Adrenal gland (tissue), 12 donors: ENCODE data around the gene SOBP. TPM values are rescaled to one million over a fixed set of nuclear protein-coding genes. Genes with fewer than 3 reads are reported as not detected.

Source experiments
- DNase-seq, 7 donors: peaks; one replicate each; pipeline ENCODE4 v3.0.0-alpha.2; 2019 to 2020
- H3K27ac ChIP-seq, 5 donors: fragments of 200-600 bp; sonication (generic) in 4 of 5; 1 replicate in 3 of 5; 2 replicates in 2 of 5; pipeline versions ENCODE4 v1.5.1 to v1.8.0; 2016 to 2020; ENCODE audit warnings: mild to moderate bottlenecking in 1 of 5
- H3K27me3 ChIP-seq: fragments of 200-600 bp; 2 replicates; pipeline ENCODE4 v1.8.0; 2021
- H3K36me3 ChIP-seq, 2 donors: fragments of 200-600 bp; replicated peaks in 1 of 2; 1 replicate in 1 of 2; 2 replicates in 1 of 2; pipeline versions ENCODE4 v1.5.1 to v1.8.0; 2018 to 2022
- H3K4me1 ChIP-seq, 2 donors: fragments of 200-600 bp; replicated peaks in 1 of 2; 1 replicate in 1 of 2; 2 replicates in 1 of 2; pipeline versions ENCODE4 v1.5.1 to v1.8.0; 2018 to 2021
- H3K4me3 ChIP-seq, 4 donors: fragments of 200-600 bp; sonication (generic) in 3 of 4; one replicate each; pipeline ENCODE4 v1.5.1; 2016 to 2018
- H3K9me3 ChIP-seq, 3 donors: fragments of 200-600 bp; sonication (generic) in 1 of 3; replicated peaks in 1 of 3; 1 replicate in 2 of 3; 2 replicates in 1 of 3; pipeline versions ENCODE4 v1.5.1 to v1.8.0; 2016 to 2021
- POLR2A ChIP-seq, 2 donors: fragments of 450-650 bp; IDR thresholded peaks; one replicate each; pipeline ENCODE4 v1.6.1; 2017; ENCODE audit warnings: antibody characterized with exemption in 2 of 2, mild to moderate bottlenecking in 2 of 2, moderate library complexity in 1 of 2
- WGBS, 4 donors: extraction: QIAGEN DNeasy Blood & Tissue Kit in 2 of 4; methylation state at CpG; one replicate each; pipeline versions ENCODE4 v1.1.5 to v1.1.7; 2013 to 2017; 5-methylcytosine and 5-hydroxymethylcytosine counted together
- intact Hi-C, 2 donors: fragments of 100-400 bp; cut with DNase I; formaldehyde crosslinking; loops; one replicate each; pipeline versions ENCODE4 v1.14.1 to v1.15.0; 2022 to 2023
- polyA plus RNA-seq, 3 donors: library from polyadenylated mRNA; stranded (reverse); fragments of 200-250 nt in 2 of 3; fragments of 350-450 nt in 1 of 3; fragmentation: Illumina TruSeq in 1 of 3; extraction: RNeasy Lipid Tissue Mini Kit (QIAGEN cat#74804) in 1 of 3; gene quantifications; one replicate each; pipeline ENCODE4 v1.2.3, GENCODE V29; 2013 to 2014
- total RNA-seq, 9 donors: library from RNA; depleted of rRNA in 4 of 9; stranded (reverse); fragments of >200 nt in 4 of 9; fragments of 120-200 nt in 1 of 9; fragmentation: NEBNext Ultra II Directional in 1 of 9; extraction: Animal tissue kit (Norgen Biotek cat#: 25700) in 1 of 9; gene quantifications; one replicate each; pipeline versions ENCODE4 v1.1.0 to v1.2.4, GENCODE V29; 2013 to 2023
- TF ChIP-seq, protein P1 (sequence below), 6 experiments: fragments of 450-650 bp in 4 of 6; fragments of 200-600 bp in 2 of 6; sonication (generic) in 1 of 6; IDR thresholded peaks; 1 replicate in 5 of 6; 2 replicates in 1 of 6; pipeline versions ENCODE4 v1.5.1 to v1.8.0; 2016 to 2021; ENCODE audit warnings: antibody characterized with exemption in 6 of 6, mild to moderate bottlenecking in 2 of 6, moderate library complexity in 1 of 6
- donor health status: healthy with polysubstance abuse.
- donor health status: Bipolar disorder and iron deficiency.
- donor health status: DM: yes; HTN: yes; CAD: no.
- donor health status: DM: no; HTN: no; CAD: no.
- donor health status: DM: no; HTN: no; CAD: no.
- donor health status: DM: yes; HTN: yes; CAD: no.

Gene SOBP
- total and polyA plus RNA-seq, 12 donors, result 5.6 to 25.6 (median 12.5) TPM

DNA sequence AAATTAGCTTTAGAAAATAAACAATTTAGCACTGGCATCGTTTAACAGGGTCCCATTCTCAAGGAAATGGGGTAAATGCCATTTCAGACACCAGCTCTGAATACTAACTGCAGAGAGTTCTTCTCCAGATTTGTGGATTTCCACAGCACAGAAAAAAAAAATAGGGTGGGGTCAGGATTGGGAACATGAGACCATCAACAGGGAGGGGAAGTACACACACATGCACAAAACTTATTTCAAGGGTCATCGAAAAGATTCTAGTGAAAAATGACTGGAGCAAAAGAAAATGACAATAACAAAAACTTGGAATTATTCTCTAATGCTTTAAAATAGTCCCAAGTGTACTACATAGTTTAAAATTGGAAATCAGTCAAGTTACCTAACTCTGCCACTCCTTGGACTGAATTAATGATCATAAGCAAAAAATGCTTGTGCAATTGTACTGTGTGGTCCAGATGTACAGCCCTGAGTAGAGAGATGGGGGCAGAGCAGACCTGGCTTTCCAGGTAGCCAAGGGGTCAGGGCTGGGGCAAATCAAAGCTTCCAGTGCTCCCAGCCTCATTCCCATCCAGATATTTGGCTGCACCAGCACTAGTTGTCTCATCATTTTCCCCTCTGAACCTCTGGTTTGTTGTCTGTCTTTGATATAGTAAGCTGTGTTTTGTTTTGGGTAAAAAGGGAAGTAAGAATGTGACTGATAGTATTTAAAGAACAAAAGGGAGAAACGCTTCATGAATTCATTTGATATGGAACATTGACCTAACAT lies 152.4 kb downstream of the SOBP start:
- H3K27me3 ChIP-seq, result no peaks in the 10 kb centered on the region
- H3K9me3 ChIP-seq, result no peaks in the 10 kb centered on the region
- intact Hi-C loops, result no loop called here
- H3K36me3 ChIP-seq, result no peaks in the 10 kb centered on the region
- TF ChIP-seq, protein P1, sequence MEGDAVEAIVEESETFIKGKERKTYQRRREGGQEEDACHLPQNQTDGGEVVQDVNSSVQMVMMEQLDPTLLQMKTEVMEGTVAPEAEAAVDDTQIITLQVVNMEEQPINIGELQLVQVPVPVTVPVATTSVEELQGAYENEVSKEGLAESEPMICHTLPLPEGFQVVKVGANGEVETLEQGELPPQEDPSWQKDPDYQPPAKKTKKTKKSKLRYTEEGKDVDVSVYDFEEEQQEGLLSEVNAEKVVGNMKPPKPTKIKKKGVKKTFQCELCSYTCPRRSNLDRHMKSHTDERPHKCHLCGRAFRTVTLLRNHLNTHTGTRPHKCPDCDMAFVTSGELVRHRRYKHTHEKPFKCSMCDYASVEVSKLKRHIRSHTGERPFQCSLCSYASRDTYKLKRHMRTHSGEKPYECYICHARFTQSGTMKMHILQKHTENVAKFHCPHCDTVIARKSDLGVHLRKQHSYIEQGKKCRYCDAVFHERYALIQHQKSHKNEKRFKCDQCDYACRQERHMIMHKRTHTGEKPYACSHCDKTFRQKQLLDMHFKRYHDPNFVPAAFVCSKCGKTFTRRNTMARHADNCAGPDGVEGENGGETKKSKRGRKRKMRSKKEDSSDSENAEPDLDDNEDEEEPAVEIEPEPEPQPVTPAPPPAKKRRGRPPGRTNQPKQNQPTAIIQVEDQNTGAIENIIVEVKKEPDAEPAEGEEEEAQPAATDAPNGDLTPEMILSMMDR (IDR thresholded peaks at IDR 0.05), result no peak
- no peak for TF ChIP-seq POLR2A (IDR thresholded peaks at IDR 0.05)
- DNase-seq, result no peak
- WGBS, 4 donors, result 72 to 82% (median 78%) methylated on average over 3 of the region's 3 CpGs
- H3K4me1 ChIP-seq, result peaks cover 4 to 15% of the 10 kb centered on the region in 2 donors
- H3K4me3 ChIP-seq, result no peak overlapping the region
- H3K27ac ChIP-seq, result no peak overlapping the region

DNA sequence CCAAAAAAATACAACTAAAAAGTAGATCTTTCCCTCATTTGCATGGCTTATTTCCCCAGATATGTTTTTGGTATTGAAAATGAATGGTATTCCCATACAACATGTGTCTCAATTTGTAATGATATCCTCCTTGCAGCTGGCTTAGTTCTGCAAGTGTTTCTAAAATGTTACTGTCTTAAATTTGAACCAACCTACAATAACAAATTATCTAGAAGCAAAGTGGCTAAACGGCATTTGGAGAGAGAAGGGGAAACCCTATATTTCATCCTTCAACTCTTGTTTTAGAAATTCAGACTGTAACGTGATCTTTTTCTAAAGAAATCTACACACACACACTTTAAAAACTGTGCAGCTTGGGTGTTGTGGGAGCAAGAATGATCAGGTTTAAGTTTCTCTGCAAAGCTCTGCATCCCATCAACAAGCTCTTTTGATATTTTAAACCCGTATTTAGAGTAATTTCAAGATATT lies 153.0 kb downstream of the SOBP start:
- no peak for TF ChIP-seq POLR2A (IDR thresholded peaks at IDR 0.05)
- TF ChIP-seq, protein P1 (IDR thresholded peaks at IDR 0.05), result no peak
- H3K4me3 ChIP-seq, result no peak overlapping the region
- H3K36me3 ChIP-seq, result no peaks in the 10 kb centered on the region
- no peaks in the 10 kb centered on the region for H3K27me3 ChIP-seq
- DNase-seq, result no peak
- H3K4me1 ChIP-seq, result peaks cover 4 to 15% of the 10 kb centered on the region in 2 donors
- H3K9me3 ChIP-seq, result no peaks in the 10 kb centered on the region
- no peak overlapping the region for H3K27ac ChIP-seq
- intact Hi-C loops, result no loop called here
- WGBS, 4 donors, result 71 to 84% (median 79%) methylated on average over 3 of the region's 3 CpGs

DNA sequence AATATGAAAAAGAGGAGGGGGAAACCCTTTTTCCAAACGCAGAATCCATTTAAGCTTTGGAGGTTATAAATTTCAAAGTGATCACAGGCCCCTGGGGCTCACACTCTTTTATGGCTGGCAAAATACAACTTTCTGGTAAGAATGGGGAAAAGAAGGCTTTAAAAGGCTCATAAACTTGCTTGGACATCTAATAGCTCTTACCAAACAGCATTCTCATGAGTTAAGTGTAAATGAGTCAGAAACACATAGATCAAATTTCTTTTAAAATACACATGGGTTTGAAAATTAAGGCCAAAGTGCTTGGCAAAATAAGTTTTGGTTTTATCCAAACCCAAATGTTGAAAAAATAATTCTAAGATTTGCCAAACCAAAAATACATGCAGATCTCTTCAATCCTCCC lies 154.6 kb downstream of the SOBP start:
- no peak for DNase-seq
- no peaks in the 10 kb centered on the region for H3K9me3 ChIP-seq
- no peak for TF ChIP-seq POLR2A (IDR thresholded peaks at IDR 0.05)
- TF ChIP-seq, protein P1 (IDR thresholded peaks at IDR 0.05), result no peak
- H3K36me3 ChIP-seq, result no peaks in the 10 kb centered on the region
- intact Hi-C loops, result no loop called here
- 83 to 94% (median 88%) methylated on average over 1 of the region's 1 CpG for WGBS, 4 donors
- H3K4me3 ChIP-seq, result no peak overlapping the region
- H3K27me3 ChIP-seq, result no peaks in the 10 kb centered on the region
- H3K4me1 ChIP-seq, result peaks cover 4 to 15% of the 10 kb centered on the region in 2 donors
- H3K27ac ChIP-seq, result no peak overlapping the region

DNA sequence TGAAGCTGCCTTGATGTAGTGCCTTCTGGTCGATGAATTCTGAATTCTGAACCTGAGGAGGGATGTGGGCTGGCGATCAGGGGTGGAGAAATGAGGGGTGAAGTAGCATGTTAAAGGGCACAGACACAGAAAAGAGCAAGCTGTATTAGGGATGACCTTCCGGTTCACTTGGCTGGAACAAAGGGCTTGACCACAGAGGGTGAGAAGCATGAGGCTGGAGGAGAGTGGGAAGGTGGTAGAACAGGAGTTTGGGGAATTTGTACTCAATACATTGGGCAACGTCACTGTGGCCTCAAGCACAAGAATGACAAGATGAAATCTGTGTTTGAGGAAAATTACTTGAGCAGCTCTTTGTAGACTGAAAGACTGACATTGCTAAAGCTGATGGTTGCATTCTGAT lies 155.8 kb downstream of the SOBP start:
- no peak overlapping the region for H3K4me3 ChIP-seq
- no peaks in the 10 kb centered on the region for H3K36me3 ChIP-seq
- intact Hi-C loops, result no loop called here
- 87 to 92% (median 90%) methylated on average over 4 of the region's 4 CpGs for WGBS, 4 donors
- no peaks in the 10 kb centered on the region for H3K27me3 ChIP-seq
- H3K4me1 ChIP-seq, result peaks cover 4 to 15% of the 10 kb centered on the region in 2 donors
- no peak for TF ChIP-seq POLR2A (IDR thresholded peaks at IDR 0.05)
- TF ChIP-seq, protein P1 (IDR thresholded peaks at IDR 0.05), result no peak
- H3K9me3 ChIP-seq, result no peaks in the 10 kb centered on the region
- DNase-seq, result no peak
- H3K27ac ChIP-seq, result no peak overlapping the region
